HepG2 (cell line): ENCODE results near the gene JADE3. TPM values are rescaled to one million over a fixed set of nuclear protein-coding genes. Genes with fewer than 3 reads are reported as not detected.
A peak's percentile ranks its signal among the peaks of the same experiment; 100 is the strongest.

Experiments used
- ATF6 ChIP-seq: sonication (generic); formaldehyde crosslinking; conservative IDR thresholded peaks from 2 replicates; pipeline ENCODE4 v1.4.0; 2020; ENCODE audit warnings: missing genetic modification reagents
- HMG20B ChIP-seq: conservative IDR thresholded peaks from 2 replicates; pipeline ENCODE4 v1.6.1; 2016; ENCODE audit warnings: missing genetic modification reagents, missing compliant biosample characterization
- HMGA1 ChIP-seq: sonication (generic); formaldehyde crosslinking; conservative IDR thresholded peaks from 2 replicates; pipeline ENCODE4 v1.4.0; 2020; ENCODE audit warnings: missing genetic modification reagents
- MLXIP ChIP-seq: sonication (generic); formaldehyde crosslinking; IDR thresholded peaks from 2 replicates; pipeline ENCODE4 v1.9.0; 2021; ENCODE audit warnings: missing genetic modification reagents, borderline replicate concordance
- MXD3 ChIP-seq: IDR thresholded peaks from 2 replicates; pipeline ENCODE4 v1.6.1; 2016; ENCODE audit warnings: mild to moderate bottlenecking, missing biosample characterization, missing genetic modification reagents
- PCBP2 ChIP-seq: fragments of 200-400 bp; formaldehyde crosslinking; optimal IDR thresholded peaks from 2 replicates; pipeline ENCODE3; 2018; ENCODE audit warnings: low read length, low read depth; ENCODE audit not compliant: poor library complexity, severe bottlenecking
- RNF219 ChIP-seq: sonication (generic); formaldehyde crosslinking; IDR thresholded peaks from 2 replicates; pipeline ENCODE4 v1.5.0; 2020; ENCODE audit warnings: mild to moderate bottlenecking, missing genetic modification reagents
- SCMH1 ChIP-seq: sonication (generic); formaldehyde crosslinking; IDR thresholded peaks from 2 replicates; pipeline ENCODE4 v1.9.0; 2021; ENCODE audit warnings: missing genetic modification reagents, mild to moderate bottlenecking, borderline replicate concordance
- SMYD3 ChIP-seq: sonication (generic); formaldehyde crosslinking; IDR thresholded peaks from 2 replicates; pipeline ENCODE4 v1.8.1; 2023; ENCODE audit warnings: mild to moderate bottlenecking, missing genetic modification reagents
- SP4 ChIP-seq: sonication (generic); formaldehyde crosslinking; IDR thresholded peaks from 2 replicates; pipeline ENCODE4 v1.8.1; 2023; ENCODE audit warnings: mild to moderate bottlenecking, missing genetic modification reagents
- TBX2 ChIP-seq: sonication (generic); formaldehyde crosslinking; IDR thresholded peaks from 2 replicates; pipeline ENCODE4 v1.5.0; 2020; ENCODE audit warnings: missing genetic modification reagents, mild to moderate bottlenecking, borderline replicate concordance
- TBX3 ChIP-seq: fragments of 450-650 bp; IDR thresholded peaks from 2 replicates; pipeline ENCODE4 v1.6.1; 2017; ENCODE audit warnings: antibody characterized with exemption, mild to moderate bottlenecking, inconsistent platforms, borderline replicate concordance
- TOE1 ChIP-seq: sonication (generic); formaldehyde crosslinking; IDR thresholded peaks from 2 replicates; pipeline ENCODE4 v1.4.0; 2020; ENCODE audit warnings: mild to moderate bottlenecking, missing genetic modification reagents
- TP53 ChIP-seq: sonication (generic); formaldehyde crosslinking; conservative IDR thresholded peaks from 2 replicates; pipeline ENCODE4 v1.4.0; 2020; ENCODE audit warnings: missing genetic modification reagents
- ZEB1 ChIP-seq: IDR thresholded peaks from 2 replicates; pipeline ENCODE4 v1.6.1; 2012; ENCODE audit warnings: mild to moderate bottlenecking, low read depth, inconsistent platforms; ENCODE audit not compliant: insufficient replicate concordance
- ZFP41 ChIP-seq: sonication (generic); formaldehyde crosslinking; IDR thresholded peaks from 2 replicates; pipeline ENCODE4 v1.4.0; 2020; ENCODE audit warnings: mild to moderate bottlenecking, missing genetic modification reagents, borderline replicate concordance
- ZNF101 ChIP-seq: sonication (generic); formaldehyde crosslinking; IDR thresholded peaks from 2 replicates; pipeline ENCODE4 v1.4.0; 2020; ENCODE audit warnings: mild to moderate bottlenecking, low read depth, missing genetic modification reagents, borderline replicate concordance
- ZNF12 ChIP-seq: sonication (generic); formaldehyde crosslinking; IDR thresholded peaks from 2 replicates; pipeline ENCODE4 v1.5.0; 2020; ENCODE audit warnings: missing genetic modification reagents
- ZNF512 ChIP-seq: sonication (generic); formaldehyde crosslinking; IDR thresholded peaks from 2 replicates; pipeline ENCODE4 v1.4.0; 2020; ENCODE audit warnings: mild to moderate bottlenecking, missing genetic modification reagents
- ZNF619 ChIP-seq: sonication (generic); formaldehyde crosslinking; IDR thresholded peaks from 2 replicates; pipeline ENCODE4 v1.4.0; 2020; ENCODE audit warnings: mild to moderate bottlenecking, missing genetic modification reagents
- polyA plus RNA-seq, 8 experiments: library from polyadenylated mRNA; depleted of rRNA in 3 of 8; stranded (reverse) in 7 of 8; unstranded in 1 of 8; fragments of >200 nt; fragmentation: Illumina TruSeq in 4 of 8; extraction: Trizol in 4 of 8; gene quantifications; 2 replicates each; pipeline versions ENCODE4 v1.2.1 to v1.2.3, GENCODE V29; 2011 to 2016; ENCODE audit warnings: low read depth in 4 of 8, missing spikeins in 1 of 8, mixed read lengths in 1 of 8; ENCODE audit not compliant: insufficient read depth in 1 of 8
- total RNA-seq, 5 experiments: library from RNA; depleted of rRNA; stranded (reverse); fragments of >200 nt; fragmentation: Illumina TruSeq; extraction: Trizol; gene quantifications; 2 replicates each; pipeline ENCODE4 v1.2.3, GENCODE V29; 2016; ENCODE audit warnings: low read depth in 1 of 5

JADE3 gene
- total and polyA plus RNA-seq, 2 of the 13 experiments (the other 11 are each of a cell fraction or from before 2014, with no cell fraction given), result 7.7 to 7.8 TPM

GRCh38 chrX:47080215-47080914 lies 168.1 kb downstream of the JADE3 start (continued):
- TF ChIP-seq ATF6 (CRISPR knock-in tag) (no peak), HMGA1 (CRISPR knock-in tag) (no peak), ZNF12 (CRISPR knock-in tag) (no peak), SCMH1 (CRISPR knock-in tag) (no peak), ZEB1 (peak; percentile 24), SP4 (CRISPR knock-in tag) (no peak), TOE1 (CRISPR knock-in tag) (no peak), RNF219 (CRISPR knock-in tag) (no peak), TP53 (CRISPR knock-in tag) (no peak), ZFP41 (CRISPR knock-in tag) (no peak), ZNF512 (CRISPR knock-in tag) (no peak), TBX2 (CRISPR knock-in tag) (peak; percentile 95), TBX3 (peak; percentile 70; the same call in 1 of the 2 replicates), ZNF101 (CRISPR knock-in tag) (no peak), HMG20B (CRISPR knock-in tag) (0 out of 2 replicates have a peak, but pooled peaks have one; percentile 40), SMYD3 (CRISPR knock-in tag) (no peak), MLXIP (CRISPR knock-in tag) (no peak), MXD3 (CRISPR knock-in tag) (no peak), PCBP2 (no peak), ZNF619 (CRISPR knock-in tag) (no peak)
